Measurements from ENCODE around the gene SARDH.

SARDH gene

GRCh38 chr9:133731876-133732638 is 6.1 kb downstream of the SARDH start:
- no peak for DNase-seq

DNA sequence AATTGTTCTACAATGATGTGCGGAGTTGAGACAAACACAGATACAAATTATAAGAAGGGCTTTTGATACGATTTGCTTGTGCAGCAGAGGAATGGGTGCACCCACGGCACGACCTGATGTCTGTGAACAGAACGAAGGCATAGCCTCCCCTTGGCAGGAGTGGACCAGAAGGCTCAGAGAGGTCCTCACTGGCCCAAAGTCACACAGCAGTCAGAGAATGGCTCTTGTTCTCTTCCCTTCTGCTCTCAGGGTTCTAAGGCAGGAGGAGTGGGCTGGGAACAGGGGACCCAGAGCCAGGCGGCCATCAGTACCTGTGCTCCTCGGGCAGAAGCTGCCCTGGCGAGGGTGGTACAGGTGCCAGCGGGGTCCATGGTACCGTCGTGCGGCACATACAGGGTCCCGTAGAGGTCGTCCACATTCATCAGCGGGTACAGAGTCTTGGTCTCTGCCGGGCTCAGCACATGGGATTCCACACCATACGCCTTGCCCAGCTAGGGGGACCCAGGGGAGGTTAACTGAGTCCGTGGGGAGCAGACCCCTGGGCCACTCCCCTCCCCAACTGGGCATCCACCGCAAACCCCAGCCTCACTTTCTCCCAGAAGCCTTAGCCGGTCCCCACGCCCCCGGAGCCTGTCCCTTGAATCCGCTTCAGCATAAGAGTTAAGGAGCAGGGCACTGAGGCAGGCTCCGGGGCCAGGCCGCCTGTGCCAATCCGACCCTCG is 7.0 kb downstream of the SARDH start:
- no peak for DNase-seq

DNA sequence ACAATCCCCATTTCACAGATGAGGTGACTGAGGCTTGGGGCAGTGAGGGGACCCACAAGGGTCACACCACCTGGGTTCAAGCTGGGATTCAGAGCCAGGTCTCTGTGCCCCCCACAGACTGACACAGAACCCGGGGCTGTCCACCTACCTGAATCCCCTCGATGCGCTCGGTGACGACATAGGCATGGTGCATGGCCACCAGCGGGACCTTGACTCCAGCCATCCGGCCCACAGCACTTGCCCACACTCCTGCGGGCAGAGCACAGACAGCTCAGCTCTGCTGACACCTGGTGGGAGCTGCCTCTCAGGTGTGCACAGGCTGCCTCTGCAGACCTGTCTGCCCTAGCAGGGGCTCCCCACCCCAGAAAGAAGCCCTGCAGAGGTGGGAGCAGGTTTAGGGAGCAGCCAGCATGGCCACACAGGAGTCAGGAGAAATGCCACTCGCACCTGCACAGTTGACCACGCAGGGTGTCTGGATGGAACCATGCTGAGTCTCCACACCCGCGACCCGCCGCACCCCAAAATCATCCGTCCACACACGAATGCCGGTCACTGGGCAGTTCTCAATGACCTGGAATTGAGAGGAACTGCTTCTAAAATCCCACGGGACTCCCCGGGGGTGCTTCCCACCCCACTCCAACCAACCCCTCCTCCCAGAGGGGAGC is 8.4 kb downstream of the SARDH start:
- no peak for DNase-seq

- no peak for DNase-seq
Observed at GRCh38 chr9:133728856-133729616, 9.1 kb downstream of the SARDH start.

DNA sequence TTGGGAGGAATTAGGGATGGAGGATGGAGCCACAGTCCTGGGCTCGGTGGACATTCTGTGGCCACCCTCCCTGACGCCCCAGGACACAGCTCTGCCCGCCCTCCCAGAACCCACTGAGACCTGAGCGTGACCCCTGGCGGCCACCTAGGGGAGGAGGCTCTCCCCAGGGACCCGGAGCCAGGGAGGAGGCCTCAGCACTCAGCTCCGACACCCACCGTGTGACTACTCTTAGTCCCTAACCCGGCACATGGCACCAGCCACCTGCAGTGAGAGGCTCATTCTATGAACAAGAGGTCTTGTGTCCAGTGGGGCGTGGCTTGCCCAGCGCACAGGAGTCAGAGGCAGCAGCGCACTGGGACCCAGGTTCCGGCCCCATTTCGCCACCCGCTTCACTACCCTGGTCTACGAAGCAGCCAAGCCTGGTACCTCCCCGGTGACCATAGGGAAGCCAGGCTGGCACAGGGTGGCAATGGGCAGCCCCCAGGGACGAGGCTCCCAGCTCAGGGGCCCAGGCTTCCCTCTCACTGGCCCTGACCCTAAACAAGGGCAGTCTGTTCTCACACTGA is 10.2 kb downstream of the SARDH start:
- no peak for DNase-seq

- no peak for DNase-seq
Observed at GRCh38 chr9:133727277-133727875, 10.8 kb downstream of the SARDH start.

DNA sequence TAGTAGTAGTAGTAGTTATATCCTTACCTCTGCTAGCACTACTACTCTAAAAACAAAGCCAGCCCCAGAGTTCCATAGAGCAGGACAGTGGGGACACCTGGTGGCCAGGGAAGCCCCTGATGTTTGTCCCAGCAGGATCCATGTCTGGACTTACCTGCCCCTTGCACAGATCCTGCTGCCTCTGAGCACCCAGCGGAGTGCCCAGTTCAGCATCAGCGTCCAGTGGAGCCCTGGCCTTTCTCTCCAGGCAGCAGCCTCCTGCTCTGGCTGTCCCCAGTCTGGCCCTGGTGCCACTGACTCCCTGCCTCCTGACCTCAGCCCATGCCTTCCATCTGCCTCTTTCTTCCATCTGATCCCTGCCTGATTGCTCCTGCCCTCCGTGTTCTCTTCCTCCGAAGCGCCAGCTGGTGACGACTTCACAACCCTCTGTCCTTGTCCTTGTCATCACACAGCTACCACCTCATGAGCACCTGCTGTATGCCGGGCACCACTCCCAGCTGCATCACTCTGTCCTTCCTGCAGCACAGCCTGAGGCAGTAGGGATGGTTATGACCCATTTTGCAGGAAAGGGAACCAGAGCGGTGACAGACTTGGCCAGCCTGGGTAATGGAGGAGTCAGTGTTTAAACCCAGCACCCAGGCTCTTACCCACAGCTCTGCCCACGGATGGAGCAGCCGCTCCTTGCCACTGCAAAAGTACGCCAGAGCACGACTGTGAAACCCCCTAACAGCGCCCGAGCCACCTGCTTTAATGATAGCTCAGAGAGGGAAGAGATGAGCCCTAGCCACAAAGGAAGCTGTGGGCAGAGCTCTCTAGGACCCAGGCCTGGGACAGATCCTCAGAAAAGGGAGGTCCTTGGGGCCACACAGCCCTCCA is 11.5 kb downstream of the SARDH start:
- DNase-seq, result peak; percentile 67

DNA sequence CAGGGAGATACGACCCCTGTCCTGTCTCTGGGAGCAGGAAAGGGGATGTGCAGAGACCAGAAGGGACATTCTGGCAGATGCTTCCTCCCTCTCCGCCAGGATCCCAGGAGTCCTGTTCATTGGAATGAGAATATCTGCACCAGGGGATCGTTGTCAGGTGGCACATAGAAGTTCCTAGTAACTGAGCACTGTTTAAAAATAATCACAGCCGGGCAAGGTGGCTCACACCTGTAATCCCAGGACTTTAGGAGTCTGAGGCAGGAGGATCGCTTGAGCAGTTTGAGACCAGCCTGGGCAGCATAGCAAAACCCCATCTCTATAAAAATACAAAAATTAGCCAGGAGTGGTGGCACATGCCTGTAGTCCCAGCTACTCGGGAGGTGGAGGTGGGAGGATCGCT is 12.3 kb downstream of the SARDH start:
- no peak for DNase-seq

DNA sequence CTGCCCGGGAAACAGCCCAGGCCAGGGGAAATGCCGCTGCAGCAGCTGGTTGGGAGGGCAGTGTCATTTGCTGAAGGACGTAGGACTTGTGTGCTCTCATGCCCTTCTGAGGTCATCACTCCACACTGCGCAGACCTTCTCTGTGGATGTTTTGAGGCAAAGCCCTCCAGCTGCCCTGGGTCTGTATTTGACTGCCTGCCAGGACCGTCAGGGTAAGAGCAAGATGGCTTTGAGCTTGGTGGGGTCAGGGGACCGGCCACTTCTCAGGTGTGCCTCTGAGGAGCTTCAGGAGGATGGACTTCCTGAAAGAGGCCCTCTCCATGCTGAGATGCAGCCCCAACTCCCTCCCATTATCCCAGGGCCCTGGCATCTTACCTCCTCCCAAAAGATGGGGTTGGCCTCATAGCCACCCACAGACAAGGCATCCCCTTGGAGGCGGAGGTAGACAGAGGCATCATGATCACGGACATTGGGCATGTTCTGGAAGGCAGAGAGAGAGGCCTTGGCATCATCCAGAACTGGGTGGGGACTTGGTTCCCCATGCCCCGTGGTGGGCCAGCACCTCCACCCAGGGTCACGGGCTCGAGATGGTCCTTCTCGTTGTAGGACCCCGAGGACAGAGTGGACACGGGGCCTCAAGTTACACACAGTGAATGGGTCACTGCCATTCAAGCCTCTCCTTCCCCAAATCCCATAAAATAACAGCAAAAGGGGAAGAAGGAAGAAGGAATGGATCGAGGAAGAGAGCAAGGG is 19.4 kb downstream of the SARDH start:
- DNase-seq, result no peak

- DNase-seq, result no peak
Observed at GRCh38 chr9:133717113-133718031, 20.8 kb downstream of the SARDH start.

DNA sequence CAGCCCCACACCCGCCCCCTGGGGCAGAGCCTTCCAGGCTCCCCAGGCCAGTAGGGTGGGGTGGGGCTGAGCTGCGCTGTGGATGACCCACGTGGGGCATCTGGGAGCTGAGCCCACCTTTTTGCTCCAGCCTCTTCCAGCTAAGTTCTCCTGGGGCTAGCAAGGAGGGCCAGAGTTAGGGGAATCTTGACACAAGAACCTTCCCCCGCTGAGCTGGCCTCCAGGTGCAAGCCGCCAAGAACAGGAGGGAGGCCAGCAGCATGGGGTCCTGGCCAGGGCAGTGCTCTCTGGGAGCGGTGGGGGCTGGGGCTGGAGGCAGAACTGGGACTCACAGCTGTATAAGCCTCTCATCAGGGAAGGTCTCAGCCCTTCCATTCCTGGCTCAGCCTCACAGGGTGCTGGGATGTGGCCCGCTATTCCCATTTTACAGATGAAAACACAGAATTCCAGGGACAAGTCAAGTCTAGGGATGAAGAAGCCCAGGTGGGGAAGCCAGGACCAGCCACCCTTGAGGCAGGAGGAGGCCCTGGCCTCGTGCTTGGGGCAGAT is 21.5 kb downstream of the SARDH start:
- DNase-seq, result no peak

- DNase-seq, result peak; percentile 25
Observed at GRCh38 chr9:133715866-133716563, 22.1 kb downstream of the SARDH start.

- no peak for DNase-seq
Observed at GRCh38 chr9:133715295-133715865, 22.8 kb downstream of the SARDH start.

GRCh38 chr9:133714606-133715294 is 23.4 kb downstream of the SARDH start:
- no peak for DNase-seq

GRCh38 chr9:133713960-133714495 is 24.1 kb downstream of the SARDH start:
- no peak for DNase-seq

- DNase-seq, result no peak
Observed at GRCh38 chr9:133713150-133713959, 24.8 kb downstream of the SARDH start.
